Measurements from ENCODE around the gene TTC34. TPM values are rescaled to one million over a fixed set of nuclear protein-coding genes. Genes with fewer than 3 reads are reported as not detected.

The TTC34 gene
- total RNA-seq, 1 experiment from 2014 or later: 1.3 TPM

DNA sequence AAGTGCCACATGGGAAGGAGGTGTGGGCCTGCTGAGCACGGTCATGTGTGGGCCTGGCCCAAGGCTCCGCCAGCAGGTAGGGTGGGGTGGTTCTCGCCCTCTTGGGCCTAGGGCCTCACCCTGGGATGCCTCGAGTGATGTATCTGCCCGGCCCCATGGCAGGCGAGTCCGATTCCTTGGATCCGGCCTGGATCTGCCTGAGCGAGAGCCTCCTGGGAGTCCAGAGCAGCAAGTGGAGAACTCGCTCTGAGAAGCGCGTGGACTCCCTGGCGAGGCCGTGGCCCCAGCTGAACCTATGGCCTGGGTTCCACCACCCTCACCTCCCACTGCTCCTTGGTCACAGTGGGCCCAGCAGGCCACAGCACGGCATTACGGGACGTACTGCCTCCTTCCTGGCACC is 8.2 kb upstream of the TTC34 start:
- no peak for ATAC-seq
- RAD21 ChIA-PET (ENCODE audit: low non-redundant PET in 1 of 2, low total read pairs in 2 of 2, uncharacterized antibody in 2 of 2, unreplicated experiment in 2 of 2): no interaction called here
- H3K4me1 ChIP-seq (ENCODE audit: control insufficient read depth in 1 of 2, insufficient read depth in 2 of 2, low read length in 2 of 2): no peaks in the 10 kb centered on the region

More for the DNA sequence above, 8.2 kb upstream of the TTC34 start:
- Histone ChIP-seq H3K9me2 (ENCODE audit: insufficient read depth) (no peaks in the 10 kb centered on the region), H3K27ac (ENCODE audit: low read depth, low read length) (no peak overlapping the region), H3K27me3 (ENCODE audit: insufficient read depth, low read length) (no peaks in the 10 kb centered on the region), H3K36me3 (ENCODE audit: control insufficient read depth in 1 of 2, insufficient read depth in 2 of 2, low read length in 2 of 2) (no peaks in the 10 kb centered on the region), H3K79me2 (ENCODE audit: insufficient read depth, low read length) (no peaks in the 10 kb centered on the region), H3K9ac (ENCODE audit: low read length) (no peak overlapping the region), H3K9me3 (ENCODE audit: control insufficient read depth in 1 of 2, insufficient read depth in 1 of 2, low read depth in 1 of 2, low read length in 2 of 2) (0 out of 4 replicates have a peak, but pooled peaks cover 0 to 3% of the 10 kb centered on the region in 2 experiments), H3K4me3 (replicated peaks in 1 of 2; ENCODE audit: low read depth in 1 of 2, low read length in 2 of 2) (no peak overlapping the region), H3K4me2 (ENCODE audit: low read length) (no peak overlapping the region), H4K20me1 (ENCODE audit: insufficient read depth) (no peaks in the 10 kb centered on the region), H2AFZ (ENCODE audit: low read depth, low read length, poor library complexity, severe bottlenecking) (no peak overlapping the region)
- TF ChIP-seq FOSL1 (IDR thresholded peaks at IDR 0.05; ENCODE audit: low read depth) (no peak), RAD21 (IDR thresholded peaks at IDR 0.05; ENCODE audit: low read depth) (no peak), ELF1 (IDR thresholded peaks at IDR 0.05; ENCODE audit: borderline replicate concordance, low read depth) (no peak), CBX3 (IDR thresholded peaks at IDR 0.05; ENCODE audit: low read depth) (no peak), POLR2A (IDR thresholded peaks at IDR 0.05; ENCODE audit: borderline replicate concordance, extremely low read depth, insufficient read depth, insufficient read length) (no peak), EZH2 (IDR thresholded peaks at IDR 0.05) (no peak), YY1 (IDR thresholded peaks at IDR 0.05; ENCODE audit: extremely low read depth, insufficient replicate concordance, low read depth, low read length) (no peak), SP1 (IDR thresholded peaks at IDR 0.05; ENCODE audit: low read depth) (no peak), TCF7L2 (IDR thresholded peaks at IDR 0.05; ENCODE audit: borderline replicate concordance, extremely low read depth, insufficient read depth, insufficient read length) (no peak), EZH2phosphoT487 (IDR thresholded peaks at IDR 0.05; ENCODE audit: borderline replicate concordance) (no peak), SIN3A (IDR thresholded peaks at IDR 0.05; ENCODE audit: low read depth) (no peak)
- TF ChIP-seq, protein P1, sequence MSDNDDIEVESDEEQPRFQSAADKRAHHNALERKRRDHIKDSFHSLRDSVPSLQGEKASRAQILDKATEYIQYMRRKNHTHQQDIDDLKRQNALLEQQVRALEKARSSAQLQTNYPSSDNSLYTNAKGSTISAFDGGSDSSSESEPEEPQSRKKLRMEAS (IDR thresholded peaks at IDR 0.05): no peak
- TF ChIP-seq, protein P2, sequence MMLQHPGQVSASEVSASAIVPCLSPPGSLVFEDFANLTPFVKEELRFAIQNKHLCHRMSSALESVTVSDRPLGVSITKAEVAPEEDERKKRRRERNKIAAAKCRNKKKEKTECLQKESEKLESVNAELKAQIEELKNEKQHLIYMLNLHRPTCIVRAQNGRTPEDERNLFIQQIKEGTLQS (IDR thresholded peaks at IDR 0.05): no peak
- TF ChIP-seq, protein P3, sequence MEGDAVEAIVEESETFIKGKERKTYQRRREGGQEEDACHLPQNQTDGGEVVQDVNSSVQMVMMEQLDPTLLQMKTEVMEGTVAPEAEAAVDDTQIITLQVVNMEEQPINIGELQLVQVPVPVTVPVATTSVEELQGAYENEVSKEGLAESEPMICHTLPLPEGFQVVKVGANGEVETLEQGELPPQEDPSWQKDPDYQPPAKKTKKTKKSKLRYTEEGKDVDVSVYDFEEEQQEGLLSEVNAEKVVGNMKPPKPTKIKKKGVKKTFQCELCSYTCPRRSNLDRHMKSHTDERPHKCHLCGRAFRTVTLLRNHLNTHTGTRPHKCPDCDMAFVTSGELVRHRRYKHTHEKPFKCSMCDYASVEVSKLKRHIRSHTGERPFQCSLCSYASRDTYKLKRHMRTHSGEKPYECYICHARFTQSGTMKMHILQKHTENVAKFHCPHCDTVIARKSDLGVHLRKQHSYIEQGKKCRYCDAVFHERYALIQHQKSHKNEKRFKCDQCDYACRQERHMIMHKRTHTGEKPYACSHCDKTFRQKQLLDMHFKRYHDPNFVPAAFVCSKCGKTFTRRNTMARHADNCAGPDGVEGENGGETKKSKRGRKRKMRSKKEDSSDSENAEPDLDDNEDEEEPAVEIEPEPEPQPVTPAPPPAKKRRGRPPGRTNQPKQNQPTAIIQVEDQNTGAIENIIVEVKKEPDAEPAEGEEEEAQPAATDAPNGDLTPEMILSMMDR (IDR thresholded peaks at IDR 0.05 in 2 of 3, conservative IDR thresholded peaks at IDR 0.05 in 1 of 3; ENCODE audit: borderline replicate concordance in 1 of 3, insufficient read depth in 1 of 3, low read depth in 2 of 3, low read length in 2 of 3): no peak
- TF ChIP-seq, protein P4, sequence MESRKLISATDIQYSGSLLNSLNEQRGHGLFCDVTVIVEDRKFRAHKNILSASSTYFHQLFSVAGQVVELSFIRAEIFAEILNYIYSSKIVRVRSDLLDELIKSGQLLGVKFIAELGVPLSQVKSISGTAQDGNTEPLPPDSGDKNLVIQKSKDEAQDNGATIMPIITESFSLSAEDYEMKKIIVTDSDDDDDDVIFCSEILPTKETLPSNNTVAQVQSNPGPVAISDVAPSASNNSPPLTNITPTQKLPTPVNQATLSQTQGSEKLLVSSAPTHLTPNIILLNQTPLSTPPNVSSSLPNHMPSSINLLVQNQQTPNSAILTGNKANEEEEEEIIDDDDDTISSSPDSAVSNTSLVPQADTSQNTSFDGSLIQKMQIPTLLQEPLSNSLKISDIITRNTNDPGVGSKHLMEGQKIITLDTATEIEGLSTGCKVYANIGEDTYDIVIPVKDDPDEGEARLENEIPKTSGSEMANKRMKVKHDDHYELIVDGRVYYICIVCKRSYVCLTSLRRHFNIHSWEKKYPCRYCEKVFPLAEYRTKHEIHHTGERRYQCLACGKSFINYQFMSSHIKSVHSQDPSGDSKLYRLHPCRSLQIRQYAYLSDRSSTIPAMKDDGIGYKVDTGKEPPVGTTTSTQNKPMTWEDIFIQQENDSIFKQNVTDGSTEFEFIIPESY (IDR thresholded peaks at IDR 0.05; ENCODE audit: extremely low read depth, insufficient replicate concordance, low read length): no peak
- TF ChIP-seq, protein P5, sequence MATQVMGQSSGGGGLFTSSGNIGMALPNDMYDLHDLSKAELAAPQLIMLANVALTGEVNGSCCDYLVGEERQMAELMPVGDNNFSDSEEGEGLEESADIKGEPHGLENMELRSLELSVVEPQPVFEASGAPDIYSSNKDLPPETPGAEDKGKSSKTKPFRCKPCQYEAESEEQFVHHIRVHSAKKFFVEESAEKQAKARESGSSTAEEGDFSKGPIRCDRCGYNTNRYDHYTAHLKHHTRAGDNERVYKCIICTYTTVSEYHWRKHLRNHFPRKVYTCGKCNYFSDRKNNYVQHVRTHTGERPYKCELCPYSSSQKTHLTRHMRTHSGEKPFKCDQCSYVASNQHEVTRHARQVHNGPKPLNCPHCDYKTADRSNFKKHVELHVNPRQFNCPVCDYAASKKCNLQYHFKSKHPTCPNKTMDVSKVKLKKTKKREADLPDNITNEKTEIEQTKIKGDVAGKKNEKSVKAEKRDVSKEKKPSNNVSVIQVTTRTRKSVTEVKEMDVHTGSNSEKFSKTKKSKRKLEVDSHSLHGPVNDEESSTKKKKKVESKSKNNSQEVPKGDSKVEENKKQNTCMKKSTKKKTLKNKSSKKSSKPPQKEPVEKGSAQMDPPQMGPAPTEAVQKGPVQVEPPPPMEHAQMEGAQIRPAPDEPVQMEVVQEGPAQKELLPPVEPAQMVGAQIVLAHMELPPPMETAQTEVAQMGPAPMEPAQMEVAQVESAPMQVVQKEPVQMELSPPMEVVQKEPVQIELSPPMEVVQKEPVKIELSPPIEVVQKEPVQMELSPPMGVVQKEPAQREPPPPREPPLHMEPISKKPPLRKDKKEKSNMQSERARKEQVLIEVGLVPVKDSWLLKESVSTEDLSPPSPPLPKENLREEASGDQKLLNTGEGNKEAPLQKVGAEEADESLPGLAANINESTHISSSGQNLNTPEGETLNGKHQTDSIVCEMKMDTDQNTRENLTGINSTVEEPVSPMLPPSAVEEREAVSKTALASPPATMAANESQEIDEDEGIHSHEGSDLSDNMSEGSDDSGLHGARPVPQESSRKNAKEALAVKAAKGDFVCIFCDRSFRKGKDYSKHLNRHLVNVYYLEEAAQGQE (IDR thresholded peaks at IDR 0.05; ENCODE audit: low read depth): no peak
- BruUV-seq (replicated peaks): no TSS peak
- POLR2A ChIA-PET: no interaction called here
- CTCF ChIA-PET: no interaction called here
- intact Hi-C loops (cut with micrococcal nuclease): no loop called here
- DNase-seq (ENCODE audit: low read depth, low spot score): no peak
